Superior temporal gyrus (tissue), 1 donor: Measurements from ENCODE around the gene ACYP1.
A peak's percentile ranks its signal among the peaks of the same experiment; 100 is the strongest.

Experiments used
- DNase-seq: peaks from one replicate; pipeline ENCODE4 v3.0.0-alpha.2; 2016; ENCODE audit errors: extremely low spot score

ACYP1 gene

DNA sequence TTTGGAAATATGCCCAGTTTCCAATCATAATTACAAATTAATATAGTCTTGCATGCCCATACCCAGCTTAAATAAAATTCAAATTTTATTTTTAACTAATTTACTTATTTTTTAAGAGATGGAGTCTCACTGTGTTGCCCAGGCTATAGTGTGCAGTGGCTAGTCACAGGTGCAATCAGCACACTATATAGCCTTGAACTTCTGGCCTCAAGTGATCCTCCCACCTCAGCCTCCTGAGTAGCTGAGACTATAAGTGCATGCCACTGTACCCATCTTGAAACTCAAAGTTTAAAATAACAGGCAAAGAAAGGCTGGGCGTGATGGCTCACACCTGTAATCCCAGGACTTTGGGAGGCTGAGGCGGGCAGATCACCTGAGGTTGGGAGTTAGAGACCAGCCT is 22.9 kb downstream of the ACYP1 start:
- no peak for DNase-seq

DNA sequence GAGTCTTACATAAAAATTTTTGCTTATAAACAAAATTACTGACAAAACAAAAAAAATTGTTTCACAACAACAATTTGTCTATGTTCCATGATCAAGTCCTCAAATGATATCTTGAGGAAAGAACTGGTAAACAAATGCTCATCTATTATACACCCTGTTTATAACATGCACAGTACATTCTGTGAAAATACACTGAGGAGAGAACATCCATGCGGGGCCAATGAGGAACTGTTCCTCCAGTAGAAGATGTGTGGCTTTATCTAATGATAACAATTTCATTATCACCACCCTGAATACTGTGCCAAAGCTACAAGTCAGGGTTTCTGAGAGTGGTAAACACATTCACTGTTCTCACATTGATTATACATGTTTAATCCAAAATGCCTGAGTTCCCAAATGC is 23.3 kb downstream of the ACYP1 start:
- DNase-seq, result no peak

DNA sequence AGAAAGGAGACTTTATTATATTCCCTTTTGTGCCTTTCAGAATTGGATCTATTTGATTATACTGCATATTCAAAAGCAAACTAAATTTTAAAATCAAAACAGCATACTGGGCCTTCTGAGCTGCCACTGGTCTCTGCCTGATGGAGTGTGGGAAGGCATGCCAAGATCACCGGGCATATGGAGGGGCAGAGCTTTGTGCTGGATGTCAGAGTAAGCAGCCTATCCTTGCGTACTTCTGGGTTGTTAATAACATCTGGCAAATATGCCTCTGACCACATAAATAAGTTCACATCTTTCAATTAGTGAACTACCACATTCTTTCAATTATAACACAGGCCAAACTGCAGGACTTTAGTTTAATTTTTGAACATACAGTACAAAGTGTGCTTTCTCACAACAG is 30.9 kb downstream of the ACYP1 start:
- DNase-seq, result no peak

DNA sequence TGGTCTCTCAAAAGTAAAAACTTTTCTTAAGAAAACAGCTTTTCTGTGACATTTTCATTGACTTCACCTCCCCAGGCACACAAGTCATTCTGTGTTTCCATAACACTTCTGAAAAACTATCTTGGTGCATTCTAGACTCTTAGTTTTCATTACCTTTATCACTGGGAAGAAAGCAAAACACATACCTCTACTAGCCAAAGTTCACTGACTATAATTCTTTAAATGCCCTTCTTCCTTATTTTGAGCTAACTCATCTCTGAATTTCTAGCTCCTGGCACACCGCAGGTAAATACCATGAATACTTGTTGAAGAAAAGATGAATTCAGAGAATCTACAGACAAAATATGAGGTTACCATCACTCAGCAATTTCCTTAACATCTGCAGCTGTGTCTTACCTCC is 33.7 kb downstream of the ACYP1 start:
- DNase-seq, result no peak

DNA sequence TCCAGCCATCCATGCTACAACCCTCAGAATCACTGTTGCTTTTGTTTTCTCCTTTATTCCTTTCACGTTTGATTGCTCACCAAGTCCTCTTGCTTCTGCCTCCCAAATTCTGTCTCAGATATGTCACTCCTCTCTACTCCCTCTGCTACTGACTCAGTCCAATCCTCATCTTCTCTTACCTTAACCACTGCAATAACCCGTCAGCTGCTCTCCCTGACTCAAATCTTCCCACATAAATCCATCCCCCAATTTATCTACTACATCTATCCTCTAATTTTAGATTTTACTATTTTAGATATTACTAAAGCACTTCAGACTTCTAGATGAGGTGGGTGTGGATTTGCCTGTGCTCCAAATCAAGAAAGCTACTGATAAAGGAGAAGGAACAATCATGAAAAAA is 37.9 kb downstream of the ACYP1 start:
- no peak for DNase-seq

DNA sequence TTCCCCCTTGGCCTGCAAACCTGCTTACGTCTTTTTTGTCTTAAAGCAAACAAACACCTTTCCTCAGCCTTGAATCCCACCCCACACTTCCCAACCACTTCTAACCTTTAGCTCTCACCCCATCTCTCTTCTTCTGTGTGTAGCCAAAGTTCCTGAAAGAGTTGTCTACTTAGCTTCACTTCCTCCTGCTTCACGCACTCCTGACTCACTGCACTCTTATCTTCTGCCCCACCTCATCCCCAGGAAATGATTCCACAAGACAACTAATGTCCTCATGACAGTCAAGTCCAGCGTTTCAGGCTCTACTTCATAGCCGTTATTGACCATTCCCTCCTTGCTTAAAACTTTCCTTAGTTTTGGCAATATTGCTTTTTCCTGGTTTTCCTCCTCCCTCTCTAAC is 38.7 kb downstream of the ACYP1 start:
- no peak for DNase-seq

DNA sequence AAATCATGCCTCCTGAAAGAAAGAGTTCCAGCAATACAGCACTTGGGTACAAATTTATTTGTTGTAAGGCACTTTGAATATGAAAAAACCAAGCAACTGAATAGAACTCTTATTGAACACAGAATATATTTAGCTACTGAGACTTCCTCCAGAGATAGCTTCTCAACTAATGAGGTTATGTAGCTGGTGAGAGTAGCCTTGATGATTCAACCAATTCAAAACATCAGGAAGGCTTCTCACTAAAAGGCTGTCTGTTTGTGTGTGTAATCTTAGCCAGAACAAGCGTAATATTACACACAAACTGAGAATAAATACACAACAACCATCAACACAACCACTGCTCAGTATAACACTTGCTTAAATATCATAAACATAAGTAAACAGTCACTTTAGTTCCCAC is 40.7 kb downstream of the ACYP1 start:
- no peak for DNase-seq

DNA sequence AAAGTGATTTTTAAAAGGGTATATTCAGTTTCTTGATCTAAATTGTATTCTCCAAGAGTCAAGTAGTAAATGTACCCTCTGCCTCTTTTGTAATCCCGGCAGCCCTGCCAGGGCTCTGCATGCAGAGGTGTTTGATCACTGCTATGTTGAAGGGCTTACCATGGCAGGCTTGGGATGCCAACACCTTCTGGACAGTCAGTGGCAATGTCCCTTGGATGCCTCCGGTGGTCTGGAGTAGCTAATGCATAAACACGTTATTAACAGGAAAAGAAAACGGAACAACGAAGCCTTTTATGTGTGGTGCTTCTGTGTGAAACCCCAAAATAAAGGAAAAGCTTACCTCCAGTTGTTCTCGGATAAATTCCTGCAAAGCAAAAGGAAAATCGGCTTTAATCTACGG is 41.2 kb downstream of the ACYP1 start:
- no peak for DNase-seq

DNA sequence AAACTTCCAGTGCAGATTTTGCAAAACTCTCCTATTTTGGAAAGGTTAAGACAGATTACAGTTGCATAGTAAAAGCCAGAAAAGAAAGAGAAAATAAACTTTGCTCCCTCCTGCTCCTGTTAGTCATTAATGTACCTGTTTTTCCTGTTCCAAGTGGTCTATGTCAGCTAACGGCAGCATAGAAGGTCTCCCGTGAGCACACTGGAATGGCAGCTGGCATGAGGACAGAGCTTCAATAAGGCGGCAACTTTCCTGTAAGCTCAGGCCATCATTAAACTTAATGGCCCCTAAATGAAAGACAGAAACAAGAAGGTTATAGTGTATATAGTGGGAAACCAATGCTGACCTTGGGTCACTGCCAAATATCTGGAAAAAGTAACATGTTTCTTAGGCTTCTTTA is 45.1 kb downstream of the ACYP1 start:
- DNase-seq, result no peak

DNA sequence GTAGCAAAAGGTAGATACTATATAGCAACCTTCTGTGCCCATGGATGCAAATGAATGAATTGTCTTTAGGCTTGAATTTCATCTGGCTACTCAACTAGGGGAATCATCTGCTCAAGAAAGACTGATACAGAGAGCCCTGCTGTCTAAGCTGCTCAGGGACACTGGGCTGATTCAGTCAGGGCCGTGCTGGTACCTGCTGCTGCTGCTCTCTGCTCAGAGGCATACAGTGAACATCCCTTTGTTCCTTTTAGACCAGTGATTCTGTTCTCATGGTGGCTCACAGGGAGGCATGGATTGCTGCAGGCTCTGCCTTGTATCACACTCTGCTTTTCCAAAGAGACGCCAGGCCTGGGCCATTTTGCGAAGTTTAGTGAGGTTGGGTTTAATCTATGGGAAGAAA is 47.0 kb downstream of the ACYP1 start:
- peak; percentile 39 for DNase-seq

DNA sequence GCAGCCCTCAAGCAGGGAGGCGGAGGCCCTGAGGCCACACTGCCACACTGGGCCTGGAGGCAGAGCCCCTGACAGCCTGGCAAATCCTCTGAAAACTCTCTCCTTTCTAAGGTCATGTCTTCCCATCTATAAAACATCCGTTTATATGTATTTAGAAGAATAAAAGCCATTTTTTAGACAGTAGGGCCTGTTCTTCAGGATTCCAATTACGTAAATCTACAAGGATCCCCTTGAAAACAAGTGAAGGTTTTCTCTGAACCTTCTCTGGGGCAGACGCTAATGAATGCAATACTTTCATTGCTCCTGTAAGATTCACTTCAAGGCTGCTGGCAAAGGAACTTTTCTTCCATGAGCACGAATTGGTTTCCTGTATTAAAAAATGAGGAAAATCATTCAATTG is 48.3 kb downstream of the ACYP1 start:
- DNase-seq, result no peak

DNA sequence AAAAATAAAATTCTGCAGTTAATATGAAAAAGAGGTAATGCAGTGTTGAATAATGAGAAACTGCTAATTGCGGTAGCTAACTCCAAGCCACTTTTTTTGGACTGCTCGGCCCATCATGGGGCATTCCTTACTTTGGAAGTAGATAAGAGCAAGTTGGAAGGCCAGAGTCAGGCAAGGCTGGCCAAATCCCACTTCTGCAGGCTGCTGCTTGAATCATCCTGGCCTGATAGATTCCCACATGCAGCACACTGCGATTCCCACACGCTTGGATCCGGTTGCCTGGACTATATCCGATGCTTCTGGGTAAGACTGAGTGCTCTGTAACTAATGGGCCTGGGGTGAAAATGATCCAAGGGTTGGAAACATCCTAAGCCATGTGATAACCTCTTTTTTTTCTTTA is 50.5 kb downstream of the ACYP1 start:
- no peak for DNase-seq

DNA sequence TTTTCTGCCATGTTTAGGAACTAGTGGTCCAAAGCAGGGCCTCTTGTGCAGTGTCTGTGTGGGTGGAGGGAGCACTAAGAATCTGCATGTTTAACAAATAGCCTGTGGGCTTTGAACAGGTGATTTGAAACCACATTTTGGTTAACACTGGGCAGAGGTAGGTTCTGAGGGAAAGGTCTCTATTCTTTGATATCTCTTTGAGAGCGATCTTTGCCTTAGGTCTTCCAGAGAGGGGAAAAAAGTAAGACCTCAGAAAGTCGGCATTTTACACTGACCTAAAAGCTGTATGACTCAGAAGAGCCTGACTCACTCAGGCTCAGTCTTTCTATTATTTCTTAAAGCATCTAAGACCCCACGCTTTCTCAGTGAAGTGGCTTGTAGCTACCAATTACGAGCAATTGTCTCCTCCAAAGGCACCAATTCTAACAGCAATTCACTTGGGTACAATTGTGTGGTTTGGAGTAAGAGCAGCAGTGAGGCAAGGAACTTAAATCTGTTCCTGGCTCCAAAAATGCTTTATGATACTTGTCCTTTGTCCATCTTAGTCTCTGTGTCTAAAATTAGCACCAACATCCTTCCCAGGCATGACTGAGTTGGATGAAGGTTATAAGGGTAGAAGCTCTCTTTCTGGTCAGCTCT is 52.3 kb downstream of the ACYP1 start:
- no peak for DNase-seq

DNA sequence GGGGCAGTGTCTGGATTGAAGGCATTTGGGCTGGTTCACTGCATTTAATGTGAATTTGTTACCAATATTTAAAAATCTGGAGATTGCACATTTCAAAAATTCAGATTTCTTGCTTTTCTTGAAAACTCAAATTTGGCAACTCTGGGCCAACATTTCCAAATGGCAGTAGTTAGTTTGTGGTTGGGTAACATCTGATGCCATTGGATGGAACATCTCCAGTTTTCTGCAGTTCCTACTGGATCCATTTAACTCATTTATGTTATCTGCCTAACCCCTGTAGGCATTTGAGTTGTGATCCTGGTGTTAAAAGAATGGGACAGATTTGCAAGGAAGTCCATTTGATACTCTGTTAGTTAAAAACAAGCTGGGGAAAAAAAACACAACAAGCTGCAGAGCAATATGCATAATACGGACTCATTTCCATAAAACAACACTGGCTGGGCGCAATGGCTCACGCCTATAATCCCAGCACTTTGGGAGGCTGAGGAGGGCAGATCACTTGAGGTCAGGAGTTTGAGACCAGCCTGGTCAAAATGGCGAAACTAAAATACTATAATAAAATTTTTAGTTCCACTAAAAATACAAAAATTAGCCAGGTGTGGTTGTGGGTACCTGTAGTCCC is 53.2 kb downstream of the ACYP1 start:
- DNase-seq, result no peak

DNA sequence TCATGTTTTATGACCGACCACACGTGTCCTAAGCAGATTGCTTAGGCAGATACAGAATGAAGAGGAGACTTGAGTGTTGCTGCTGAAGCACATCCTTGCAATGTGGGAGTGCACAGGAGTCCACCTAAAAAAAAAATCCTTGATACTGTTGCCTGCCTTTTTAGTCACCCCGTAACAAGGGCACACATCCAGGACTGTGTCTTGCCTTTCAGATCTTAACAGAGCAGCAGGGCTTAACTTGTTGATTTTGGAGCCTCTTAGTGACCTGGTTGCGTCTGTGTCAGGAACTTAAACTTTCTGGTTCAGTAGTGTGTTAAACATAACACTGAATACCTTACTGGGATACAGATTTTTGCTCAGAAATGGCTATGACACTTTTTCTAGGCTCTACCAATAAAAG is 54.6 kb downstream of the ACYP1 start:
- no peak for DNase-seq

DNA sequence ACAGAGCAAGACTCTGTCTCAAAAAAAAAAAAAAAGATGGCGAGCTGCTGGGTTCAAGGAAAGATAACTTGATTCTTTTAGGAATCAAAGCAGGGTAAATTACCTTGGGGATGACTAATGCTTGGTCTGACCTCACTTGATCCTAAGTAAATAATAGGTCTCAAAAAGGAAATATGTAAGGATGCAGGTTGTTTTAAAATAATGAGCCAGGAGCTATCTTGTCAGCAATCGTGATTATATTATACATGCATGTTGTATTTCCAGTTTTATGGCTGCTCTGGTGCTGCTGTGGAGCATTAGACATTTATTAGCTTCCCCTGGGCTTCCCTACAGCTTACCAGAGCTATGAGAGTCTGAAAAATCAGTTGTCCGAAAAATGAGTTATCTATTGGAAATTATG is 58.5 kb downstream of the ACYP1 start:
- DNase-seq, result no peak

DNA sequence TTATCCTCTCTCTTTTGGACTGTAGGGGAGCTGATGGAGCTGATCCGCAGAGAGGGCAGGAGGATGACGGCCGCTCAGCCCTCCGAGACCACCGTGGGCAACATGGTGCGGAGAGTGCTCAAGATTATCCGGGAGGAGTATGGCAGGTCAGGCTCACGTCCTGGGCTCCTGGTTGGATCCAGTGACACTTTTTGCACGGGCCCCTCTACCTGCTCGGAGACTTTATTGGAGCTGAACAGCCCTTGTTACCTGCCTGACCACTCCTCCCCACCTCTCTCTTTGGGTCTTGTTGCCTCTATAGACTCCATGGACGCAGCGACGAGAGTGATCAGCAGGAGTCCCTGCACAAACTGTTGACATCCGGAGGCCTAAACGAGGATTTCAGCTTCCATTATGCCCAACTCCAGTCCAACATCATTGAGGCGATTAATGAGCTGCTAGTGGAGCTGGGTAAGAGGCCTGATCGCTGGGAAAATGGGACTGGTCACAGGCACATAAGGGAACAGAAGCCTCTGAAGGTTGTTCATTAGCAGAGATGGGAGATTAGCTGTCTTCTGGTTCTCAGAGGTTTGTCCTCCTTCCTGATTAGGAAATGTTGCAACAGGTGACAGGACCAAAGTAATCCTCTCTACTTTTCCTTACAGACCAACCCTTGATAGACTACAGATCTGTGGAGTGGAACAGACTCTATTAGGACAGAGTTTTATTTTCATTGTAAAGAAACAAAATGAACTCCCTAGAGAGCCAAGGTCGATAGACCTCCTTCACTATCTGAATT is 60.4 kb downstream of the ACYP1 start:
- no peak for DNase-seq
